ENCODE data around the gene SLC22A25. TPM values are rescaled to one million over a fixed set of nuclear protein-coding genes. Genes with fewer than 3 reads are reported as not detected.
"Not testable (repeated sequence)": the region's sequence is repeated elsewhere in the genome, so short reads cannot be mapped to it uniquely, and the experiment has no call there.

SLC22A25 gene
- total RNA-seq, 2 experiments from 2014 or later: not detected

- no peaks in the 10 kb centered on the region for H3K9me3 Mint-ChIP-seq
- peaks cover 16% of the 10 kb centered on the region for H3K4me1 Mint-ChIP-seq
- no peak overlapping the region for H3K27ac Mint-ChIP-seq
- no peak overlapping the region for H3K4me3 Mint-ChIP-seq
- H3K27me3 Mint-ChIP-seq: peaks cover 25% of the 10 kb centered on the region
- no peaks in the 10 kb centered on the region for H3K36me3 Mint-ChIP-seq
- DNase-seq: no peak
Measured at GRCh38 chr11:63242089-63242781, 1.2 kb downstream of the SLC22A25 start.

GRCh38 chr11:63240791-63241379 is 2.5 kb downstream of the SLC22A25 start:
- no peak overlapping the region for H3K27ac Mint-ChIP-seq
- DNase-seq: no peak

GRCh38 chr11:63240098-63240497 is 3.3 kb downstream of the SLC22A25 start:
- Mint-ChIP-seq H3K4me1 (peaks cover 16% of the 10 kb centered on the region), H3K27me3 (peaks cover 26% of the 10 kb centered on the region), H3K4me3 (no peak overlapping the region), H3K27ac (no peak overlapping the region), H3K9me3 (peaks cover 7% of the 10 kb centered on the region), H3K36me3 (no peaks in the 10 kb centered on the region)
- no peak for DNase-seq

More at GRCh38 chr11:63240791-63241379, 2.5 kb downstream of the SLC22A25 start:
- Mint-ChIP-seq H3K4me1 (peaks cover 16% of the 10 kb centered on the region), H3K27me3 (peaks cover 30% of the 10 kb centered on the region), H3K4me3 (no peak overlapping the region), H3K9me3 (peaks cover 4% of the 10 kb centered on the region), H3K36me3 (no peaks in the 10 kb centered on the region)

- no peak overlapping the region for H3K4me3 Mint-ChIP-seq
- H3K27ac Mint-ChIP-seq: no peak overlapping the region
- H3K4me1 Mint-ChIP-seq: peaks cover 16% of the 10 kb centered on the region
- H3K36me3 Mint-ChIP-seq: no peaks in the 10 kb centered on the region
- H3K27me3 Mint-ChIP-seq: peaks cover 20% of the 10 kb centered on the region
- H3K9me3 Mint-ChIP-seq: peaks cover 10% of the 10 kb centered on the region
- DNase-seq: no peak
Measured at GRCh38 chr11:63239254-63239653, 4.1 kb downstream of the SLC22A25 start.

- Mint-ChIP-seq H3K27ac (no peak overlapping the region), H3K36me3 (no peaks in the 10 kb centered on the region), H3K4me1 (peaks cover 10% of the 10 kb centered on the region), H3K4me3 (no peak overlapping the region), H3K27me3 (peaks cover 10% of the 10 kb centered on the region), H3K9me3 (peaks cover 10% of the 10 kb centered on the region)
- DNase-seq: no peak
Measured at GRCh38 chr11:63237413-63237812, 6.0 kb downstream of the SLC22A25 start.

GRCh38 chr11:63235471-63236461 is 7.6 kb downstream of the SLC22A25 start:
- Mint-ChIP-seq H3K27me3 (peaks cover 13% of the 10 kb centered on the region), H3K9me3 (peaks cover 15% of the 10 kb centered on the region)
- not testable (repeated sequence) for H3K4me3 Mint-ChIP-seq, H3K27ac Mint-ChIP-seq, H3K36me3 Mint-ChIP-seq, DNase-seq, H3K4me1 Mint-ChIP-seq

- Mint-ChIP-seq H3K4me1 (no peaks in the 10 kb centered on the region), H3K36me3 (no peaks in the 10 kb centered on the region), H3K27me3 (peaks cover 28% of the 10 kb centered on the region), H3K27ac (no peak overlapping the region), H3K4me3 (no peak overlapping the region), H3K9me3 (peaks cover 5% of the 10 kb centered on the region)
- no peak for DNase-seq
Measured at GRCh38 chr11:63229815-63230214, 13.6 kb downstream of the SLC22A25 start.

- Mint-ChIP-seq H3K27ac (no peak overlapping the region), H3K9me3 (peaks cover 5% of the 10 kb centered on the region), H3K27me3 (peaks cover 37% of the 10 kb centered on the region), H3K36me3 (no peaks in the 10 kb centered on the region), H3K4me1 (no peaks in the 10 kb centered on the region), H3K4me3 (no peak overlapping the region)
- DNase-seq: no peak
Measured at GRCh38 chr11:63227521-63228107, 15.8 kb downstream of the SLC22A25 start.

- no peaks in the 10 kb centered on the region for H3K36me3 Mint-ChIP-seq
- peaks cover 36% of the 10 kb centered on the region for H3K27me3 Mint-ChIP-seq
- H3K4me3 Mint-ChIP-seq: no peak overlapping the region
- no peaks in the 10 kb centered on the region for H3K4me1 Mint-ChIP-seq
- no peak overlapping the region for H3K27ac Mint-ChIP-seq
- peaks cover 5% of the 10 kb centered on the region for H3K9me3 Mint-ChIP-seq
- no peak for DNase-seq
Measured at GRCh38 chr11:63226488-63227114, 16.8 kb downstream of the SLC22A25 start.

- Mint-ChIP-seq H3K4me3 (no peak overlapping the region), H3K36me3 (no peaks in the 10 kb centered on the region), H3K27me3 (peaks cover 30% of the 10 kb centered on the region), H3K9me3 (no peaks in the 10 kb centered on the region), H3K27ac (no peak overlapping the region), H3K4me1 (no peaks in the 10 kb centered on the region)
- no peak for DNase-seq
Measured at GRCh38 chr11:63214093-63214492, 29.3 kb downstream of the SLC22A25 start.

- Mint-ChIP-seq H3K27ac (no peak overlapping the region), H3K27me3 (peaks cover 33% of the 10 kb centered on the region), H3K4me3 (no peak overlapping the region), H3K4me1 (no peaks in the 10 kb centered on the region), H3K9me3 (no peaks in the 10 kb centered on the region), H3K36me3 (no peaks in the 10 kb centered on the region)
- no peak for DNase-seq
Measured at GRCh38 chr11:63212742-63213141, 30.7 kb downstream of the SLC22A25 start.

- Mint-ChIP-seq H3K4me3 (no peak overlapping the region), H3K36me3 (no peaks in the 10 kb centered on the region), H3K27ac (no peak overlapping the region), H3K4me1 (no peaks in the 10 kb centered on the region), H3K9me3 (no peaks in the 10 kb centered on the region), H3K27me3 (peaks cover 37% of the 10 kb centered on the region)
- no peak for DNase-seq
Measured at GRCh38 chr11:63210111-63210510, 33.3 kb downstream of the SLC22A25 start.
